ENCODE results near the gene ST7. TPM values are rescaled to one million over a fixed set of nuclear protein-coding genes. Genes with fewer than 3 reads are reported as not detected.

ST7 gene
- total and polyA plus RNA-seq, 2 of the 13 experiments (the other 11 are each of a cell fraction or from before 2014, with no cell fraction given), result 17.3 to 23.5 TPM

DNA sequence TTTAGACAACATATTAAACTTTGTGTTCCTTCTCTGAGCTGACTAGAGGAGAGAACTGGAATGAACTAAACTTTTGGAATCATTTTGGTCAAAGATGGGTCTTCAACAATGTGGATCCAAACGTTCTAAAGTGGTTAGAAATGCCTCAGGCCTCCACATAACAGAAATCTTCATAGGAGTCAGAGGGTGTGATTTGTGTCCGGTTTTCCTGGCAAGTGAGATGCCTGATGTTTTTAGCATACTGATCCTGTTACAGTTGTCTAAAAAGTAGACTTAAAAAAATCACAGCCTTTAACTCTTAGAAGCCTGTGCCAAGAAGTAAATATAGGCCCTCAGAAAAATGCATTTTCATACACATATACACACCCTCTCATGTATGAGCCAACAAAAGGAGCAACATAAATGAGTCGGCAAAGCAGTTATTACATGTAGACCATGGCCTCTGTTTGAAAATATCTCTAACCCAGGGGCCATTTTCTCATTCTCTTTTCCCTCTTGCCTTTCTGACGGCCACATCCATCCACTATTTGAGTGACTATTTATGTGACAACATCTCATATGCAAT, 64.5 kb downstream of the ST7 start (continued):
- TF ChIP-seq, protein P1, sequence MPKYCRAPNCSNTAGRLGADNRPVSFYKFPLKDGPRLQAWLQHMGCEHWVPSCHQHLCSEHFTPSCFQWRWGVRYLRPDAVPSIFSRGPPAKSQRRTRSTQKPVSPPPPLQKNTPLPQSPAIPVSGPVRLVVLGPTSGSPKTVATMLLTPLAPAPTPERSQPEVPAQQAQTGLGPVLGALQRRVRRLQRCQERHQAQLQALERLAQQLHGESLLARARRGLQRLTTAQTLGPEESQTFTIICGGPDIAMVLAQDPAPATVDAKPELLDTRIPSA (CRISPR knock-in tag; IDR thresholded peaks at IDR 0.05; ENCODE audit: borderline replicate concordance), result no peak
- TF ChIP-seq, protein P2, sequence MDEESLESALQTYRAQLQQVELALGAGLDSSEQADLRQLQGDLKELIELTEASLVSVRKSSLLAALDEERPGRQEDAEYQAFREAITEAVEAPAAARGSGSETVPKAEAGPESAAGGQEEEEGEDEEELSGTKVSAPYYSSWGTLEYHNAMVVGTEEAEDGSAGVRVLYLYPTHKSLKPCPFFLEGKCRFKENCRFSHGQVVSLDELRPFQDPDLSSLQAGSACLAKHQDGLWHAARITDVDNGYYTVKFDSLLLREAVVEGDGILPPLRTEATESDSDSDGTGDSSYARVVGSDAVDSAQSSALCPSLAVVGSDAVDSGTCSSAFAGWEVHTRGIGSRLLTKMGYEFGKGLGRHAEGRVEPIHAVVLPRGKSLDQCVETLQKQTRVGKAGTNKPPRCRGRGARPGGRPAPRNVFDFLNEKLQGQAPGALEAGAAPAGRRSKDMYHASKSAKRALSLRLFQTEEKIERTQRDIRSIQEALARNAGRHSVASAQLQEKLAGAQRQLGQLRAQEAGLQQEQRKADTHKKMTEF (CRISPR knock-in tag; IDR thresholded peaks at IDR 0.05), result no peak
- no peak for TF ChIP-seq HNRNPK (IDR thresholded peaks at IDR 0.05; ENCODE audit: low read depth, low read length, poor library complexity, severe bottlenecking)
- TF ChIP-seq, protein P3, sequence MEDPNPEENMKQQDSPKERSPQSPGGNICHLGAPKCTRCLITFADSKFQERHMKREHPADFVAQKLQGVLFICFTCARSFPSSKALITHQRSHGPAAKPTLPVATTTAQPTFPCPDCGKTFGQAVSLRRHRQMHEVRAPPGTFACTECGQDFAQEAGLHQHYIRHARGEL (CRISPR knock-in tag; IDR thresholded peaks at IDR 0.05), result no peak
- no peak for TF ChIP-seq SP5 (CRISPR knock-in tag; IDR thresholded peaks at IDR 0.05; ENCODE audit: borderline replicate concordance, low read depth)
- TF ChIP-seq ZNF660 (CRISPR knock-in tag; IDR thresholded peaks at IDR 0.05; ENCODE audit: borderline replicate concordance, low read depth), result no peak
- TF ChIP-seq PPARG (CRISPR knock-in tag; conservative IDR thresholded peaks at IDR 0.05), result no peak
- TF ChIP-seq NFKBIZ (CRISPR knock-in tag; IDR thresholded peaks at IDR 0.05), result no peak

DNA sequence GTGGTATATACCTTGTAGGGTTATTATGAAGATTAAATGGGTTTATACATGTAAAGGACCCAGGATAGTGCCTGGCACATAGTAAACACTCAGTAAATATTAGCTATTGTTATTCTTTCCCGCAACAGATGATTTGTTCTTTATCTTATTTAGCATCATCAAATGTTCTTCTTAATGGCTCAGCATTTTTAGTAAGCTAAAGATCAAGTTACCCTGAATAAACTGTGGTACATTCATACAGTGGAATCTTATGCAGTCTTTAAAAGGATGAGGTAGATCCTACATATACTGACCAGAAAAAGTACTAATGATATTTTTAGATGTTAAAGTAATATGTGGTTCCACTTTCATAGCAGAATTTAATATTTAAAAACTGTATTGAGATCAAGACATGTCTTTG, 65.4 kb downstream of the ST7 start:
- H3K4me3 ChIP-seq (replicated peaks in 1 of 3; ENCODE audit: insufficient read depth in 1 of 3, low read depth in 2 of 3, low read length in 3 of 3), result no peak overlapping the region
- no peaks in the 10 kb centered on the region for H3K4me1 ChIP-seq (ENCODE audit: insufficient read depth, low read length)
- no TSS peak for BruUV-seq (replicated peaks)
- H4K20me1 ChIP-seq (ENCODE audit: insufficient read depth, low read length), result no peaks in the 10 kb centered on the region
- intact Hi-C loops (cut with micrococcal nuclease; ENCODE audit: unreplicated experiment) (no loop called here), in situ Hi-C loops (cut with HindIII; ENCODE audit: extremely low pct_ligation_motif_present, low pct_unique_long_range_greater_than_20kb) (no loop called here)
- H3K27ac ChIP-seq (ENCODE audit: extremely low read length, insufficient read depth, low read length), result no peak overlapping the region
- no peak for DNase-seq (ENCODE audit: low spot score)
- no peak for ATAC-seq
- CTCF ChIA-PET (ENCODE audit: low intra/inter-chr PET ratio, low total read pairs), result no interaction called here
- FAIRE-seq, result no peak
- no peaks in the 10 kb centered on the region for H3K9me3 ChIP-seq (ENCODE audit: low read length)
- POLR2A ChIA-PET, result no interaction called here
- WGBS (ENCODE audit: low lambda C conversion rate), result 95% methylated on average over 1 of the region's 1 CpG
- H3K9ac ChIP-seq (ENCODE audit: insufficient read depth, low read depth, low read length), result no peak overlapping the region
- no peaks in the 10 kb centered on the region for H3K79me2 ChIP-seq (ENCODE audit: insufficient read depth, low read length)
- no peak overlapping the region for H3K4me2 ChIP-seq (ENCODE audit: low read depth, low read length)
- H2AFZ ChIP-seq (ENCODE audit: low read length), result no peak overlapping the region
- no peaks in the 10 kb centered on the region for H3K27me3 ChIP-seq (ENCODE audit: control insufficient read depth in 1 of 2, insufficient read depth in 2 of 2, low read length in 2 of 2)
- H3K36me3 ChIP-seq (replicated peaks in 1 of 2; ENCODE audit: control insufficient read depth in 1 of 2, insufficient read depth in 2 of 2, low read length in 2 of 2), result no peaks in the 10 kb centered on the region
- TF ChIP-seq NFYC (CRISPR knock-in tag; IDR thresholded peaks at IDR 0.05), result no peak
- TF ChIP-seq, protein P4, sequence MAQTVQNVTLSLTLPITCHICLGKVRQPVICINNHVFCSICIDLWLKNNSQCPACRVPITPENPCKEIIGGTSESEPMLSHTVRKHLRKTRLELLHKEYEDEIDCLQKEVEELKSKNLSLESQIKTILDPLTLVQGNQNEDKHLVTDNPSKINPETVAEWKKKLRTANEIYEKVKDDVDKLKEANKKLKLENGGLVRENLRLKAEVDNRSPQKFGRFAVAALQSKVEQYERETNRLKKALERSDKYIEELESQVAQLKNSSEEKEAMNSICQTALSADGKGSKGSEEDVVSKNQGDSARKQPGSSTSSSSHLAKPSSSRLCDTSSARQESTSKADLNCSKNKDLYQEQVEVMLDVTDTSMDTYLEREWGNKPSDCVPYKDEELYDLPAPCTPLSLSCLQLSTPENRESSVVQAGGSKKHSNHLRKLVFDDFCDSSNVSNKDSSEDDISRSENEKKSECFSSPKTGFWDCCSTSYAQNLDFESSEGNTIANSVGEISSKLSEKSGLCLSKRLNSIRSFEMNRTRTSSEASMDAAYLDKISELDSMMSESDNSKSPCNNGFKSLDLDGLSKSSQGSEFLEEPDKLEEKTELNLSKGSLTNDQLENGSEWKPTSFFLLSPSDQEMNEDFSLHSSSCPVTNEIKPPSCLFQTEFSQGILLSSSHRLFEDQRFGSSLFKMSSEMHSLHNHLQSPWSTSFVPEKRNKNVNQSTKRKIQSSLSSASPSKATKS (CRISPR knock-in tag; IDR thresholded peaks at IDR 0.05), result no peak
- TF ChIP-seq ZFY (CRISPR knock-in tag; IDR thresholded peaks at IDR 0.05), result no peak
- TF ChIP-seq TCF12 (IDR thresholded peaks at IDR 0.05), result no peak
- TF ChIP-seq TCF12 (CRISPR knock-in tag; IDR thresholded peaks at IDR 0.05), result no peak
- TF ChIP-seq, protein P5, sequence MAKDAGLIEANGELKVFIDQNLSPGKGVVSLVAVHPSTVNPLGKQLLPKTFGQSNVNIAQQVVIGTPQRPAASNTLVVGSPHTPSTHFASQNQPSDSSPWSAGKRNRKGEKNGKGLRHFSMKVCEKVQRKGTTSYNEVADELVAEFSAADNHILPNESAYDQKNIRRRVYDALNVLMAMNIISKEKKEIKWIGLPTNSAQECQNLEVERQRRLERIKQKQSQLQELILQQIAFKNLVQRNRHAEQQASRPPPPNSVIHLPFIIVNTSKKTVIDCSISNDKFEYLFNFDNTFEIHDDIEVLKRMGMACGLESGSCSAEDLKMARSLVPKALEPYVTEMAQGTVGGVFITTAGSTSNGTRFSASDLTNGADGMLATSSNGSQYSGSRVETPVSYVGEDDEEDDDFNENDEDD (CRISPR knock-in tag; IDR thresholded peaks at IDR 0.05; ENCODE audit: borderline replicate concordance), result no peak
- TF ChIP-seq, protein P6, sequence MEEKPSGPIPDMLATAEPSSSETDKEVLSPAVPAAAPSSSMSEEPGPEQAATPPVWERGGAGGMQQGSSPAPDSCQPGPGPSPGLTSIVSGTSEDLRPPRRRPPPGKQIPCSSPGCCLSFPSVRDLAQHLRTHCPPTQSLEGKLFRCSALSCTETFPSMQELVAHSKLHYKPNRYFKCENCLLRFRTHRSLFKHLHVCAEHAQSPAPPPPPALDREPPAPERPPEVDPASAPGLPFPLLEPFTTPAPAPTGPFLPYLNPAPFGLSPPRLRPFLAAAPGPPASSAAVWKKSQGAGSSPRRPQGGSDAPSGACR (CRISPR knock-in tag; IDR thresholded peaks at IDR 0.05), result no peak
- no peak for TF ChIP-seq KLF16 (CRISPR knock-in tag; IDR thresholded peaks at IDR 0.05)
- TF ChIP-seq ZNF598 (CRISPR knock-in tag; IDR thresholded peaks at IDR 0.05; ENCODE audit: borderline replicate concordance), result no peak
